ENCODE results near the gene PDE10A.

DNA sequence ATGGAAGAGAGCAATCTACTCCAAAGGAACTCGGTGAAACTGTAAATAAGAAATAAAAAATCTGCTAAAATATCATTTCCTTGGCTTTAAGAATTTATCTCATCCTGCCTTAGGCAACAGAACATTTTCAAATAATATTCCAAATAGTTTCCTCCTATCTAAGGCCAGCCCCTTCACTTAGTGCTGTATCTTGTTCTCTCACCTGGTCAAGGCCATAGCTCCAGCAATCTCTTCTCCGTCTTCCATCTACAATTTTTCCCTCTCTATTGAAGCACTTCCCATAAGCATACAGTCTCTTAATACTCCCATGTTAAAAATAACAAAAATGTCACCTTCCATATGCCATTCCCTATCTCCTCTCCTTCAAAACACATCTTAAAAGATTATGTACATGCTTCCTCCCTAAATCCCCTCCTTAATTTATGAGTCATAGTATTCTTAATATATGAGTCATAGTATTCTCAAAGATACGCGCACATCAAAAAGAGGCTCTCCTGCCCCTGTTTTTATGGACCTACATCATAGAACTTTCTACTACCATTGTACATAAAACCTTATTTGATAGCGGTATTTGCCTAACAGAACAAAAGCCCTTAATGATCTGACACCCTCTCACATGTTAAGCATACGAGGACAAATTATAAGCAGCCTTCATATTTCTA, 146.9 kb downstream of the PDE10A start:
- TF ChIP-seq, protein P1, sequence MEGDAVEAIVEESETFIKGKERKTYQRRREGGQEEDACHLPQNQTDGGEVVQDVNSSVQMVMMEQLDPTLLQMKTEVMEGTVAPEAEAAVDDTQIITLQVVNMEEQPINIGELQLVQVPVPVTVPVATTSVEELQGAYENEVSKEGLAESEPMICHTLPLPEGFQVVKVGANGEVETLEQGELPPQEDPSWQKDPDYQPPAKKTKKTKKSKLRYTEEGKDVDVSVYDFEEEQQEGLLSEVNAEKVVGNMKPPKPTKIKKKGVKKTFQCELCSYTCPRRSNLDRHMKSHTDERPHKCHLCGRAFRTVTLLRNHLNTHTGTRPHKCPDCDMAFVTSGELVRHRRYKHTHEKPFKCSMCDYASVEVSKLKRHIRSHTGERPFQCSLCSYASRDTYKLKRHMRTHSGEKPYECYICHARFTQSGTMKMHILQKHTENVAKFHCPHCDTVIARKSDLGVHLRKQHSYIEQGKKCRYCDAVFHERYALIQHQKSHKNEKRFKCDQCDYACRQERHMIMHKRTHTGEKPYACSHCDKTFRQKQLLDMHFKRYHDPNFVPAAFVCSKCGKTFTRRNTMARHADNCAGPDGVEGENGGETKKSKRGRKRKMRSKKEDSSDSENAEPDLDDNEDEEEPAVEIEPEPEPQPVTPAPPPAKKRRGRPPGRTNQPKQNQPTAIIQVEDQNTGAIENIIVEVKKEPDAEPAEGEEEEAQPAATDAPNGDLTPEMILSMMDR (IDR thresholded peaks at IDR 0.05): no peak
- no peak for TF ChIP-seq POLR2AphosphoS5 (IDR thresholded peaks at IDR 0.05)

Measured in suprapubic skin (tissue), 3 donors.